Suprapubic skin (tissue), 4 donors: ENCODE measurements around the gene DBI. TPM values are rescaled to one million over a fixed set of nuclear protein-coding genes. Genes with fewer than 3 reads are reported as not detected.

ENCODE experiments used
- DNase-seq, 2 donors: peaks; one replicate each; pipeline ENCODE4 v3.0.0-alpha.2; 2019; ENCODE audit warnings: low spot score in 2 of 2
- H3K27ac ChIP-seq: fragments of 200-600 bp; sonication (generic); one replicate; pipeline ENCODE4 v1.5.1; 2019
- H3K27me3 ChIP-seq: fragments of 200-600 bp; sonication (generic); one replicate; pipeline ENCODE4 v1.5.1; 2019
- H3K36me3 ChIP-seq: fragments of 200-600 bp; sonication (generic); one replicate; pipeline ENCODE4 v1.5.1; 2019
- H3K4me1 ChIP-seq: fragments of 200-600 bp; sonication (generic); one replicate; pipeline ENCODE4 v1.5.1; 2019
- H3K4me3 ChIP-seq: fragments of 200-600 bp; sonication (generic); one replicate; pipeline ENCODE4 v1.5.1; 2019; ENCODE audit warnings: mild to moderate bottlenecking
- H3K9me3 ChIP-seq: fragments of 200-600 bp; sonication (generic); one replicate; pipeline ENCODE4 v1.5.1; 2019
- CTCF ChIP-seq, 2 donors: fragments of 200-600 bp in 1 of 2; fragments of 450-650 bp in 1 of 2; sonication (generic) in 1 of 2; IDR thresholded peaks; one replicate each; pipeline ENCODE4 v1.5.1; 2016 to 2019; ENCODE audit warnings: antibody characterized with exemption in 2 of 2, mild to moderate bottlenecking in 1 of 2, moderate library complexity in 1 of 2
- EP300 ChIP-seq: sonication (generic); formaldehyde crosslinking; IDR thresholded peaks from one replicate; pipeline ENCODE4 v1.6.1; 2017; ENCODE audit warnings: antibody characterized with exemption
- POLR2A ChIP-seq, 2 donors: fragments of 450-650 bp; IDR thresholded peaks; one replicate each; pipeline ENCODE4 v1.6.1; 2017; ENCODE audit warnings: antibody characterized with exemption in 2 of 2, mild to moderate bottlenecking in 2 of 2, moderate library complexity in 2 of 2
- POLR2AphosphoS5 ChIP-seq, 3 donors: sonication (generic); formaldehyde crosslinking; IDR thresholded peaks; one replicate each; pipeline ENCODE4 v1.6.1; 2017; ENCODE audit warnings: antibody characterized with exemption in 3 of 3
- WGBS: methylation state at CpG from one replicate; pipeline ENCODE4 v1.1.5; 2018; 5-methylcytosine and 5-hydroxymethylcytosine counted together
- total RNA-seq, 4 donors: library from RNA; depleted of rRNA; stranded (reverse); fragments of >200 nt; gene quantifications; one replicate each; pipeline ENCODE4 v1.1.0, GENCODE V29; 2016

DBI gene
- total RNA-seq, 4 donors from 2014 or later, result 242 to 376 (median 273) TPM

DNA sequence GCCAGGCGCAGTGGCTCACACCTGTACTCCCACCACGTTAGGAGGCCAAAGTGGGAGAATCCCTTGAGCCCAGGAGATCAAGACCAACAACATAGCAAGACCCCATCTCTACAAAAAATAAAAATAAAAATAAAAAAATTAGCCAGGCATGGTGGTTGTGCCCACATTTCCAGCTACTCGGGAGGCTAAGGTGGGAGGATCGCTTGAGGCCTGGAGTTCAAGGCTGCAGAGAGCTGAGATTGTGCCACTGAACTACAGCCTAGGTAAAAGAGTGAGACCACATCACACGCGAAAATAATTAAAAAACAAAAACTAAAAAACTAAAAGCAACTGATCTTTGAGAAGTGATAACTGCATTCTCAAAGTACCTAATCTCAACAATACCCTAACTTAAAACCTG is 2.0 kb upstream of the DBI start:
- DNase-seq, result no peak
- H3K36me3 ChIP-seq, result peaks cover 13% of the 10 kb centered on the region
- H3K9me3 ChIP-seq, result no peaks in the 10 kb centered on the region
- no peak overlapping the region for H3K4me3 ChIP-seq
- WGBS, result 87% methylated on average over 6 of the region's 6 CpGs
- TF ChIP-seq POLR2AphosphoS5 (IDR thresholded peaks at IDR 0.05) (no peak), EP300 (no peak), POLR2A (IDR thresholded peaks at IDR 0.05) (no peak)
- H3K27me3 ChIP-seq, result no peaks in the 10 kb centered on the region
- peaks cover 34% of the 10 kb centered on the region for H3K4me1 ChIP-seq
- H3K27ac ChIP-seq, result no peak overlapping the region

- H3K4me3 ChIP-seq, result peak overlapping the region; percentile 64
- 32% methylated on average over 6 of the region's 6 CpGs for WGBS
- no peak overlapping the region for H3K27ac ChIP-seq
- H3K36me3 ChIP-seq, result peaks cover 19% of the 10 kb centered on the region
- H3K4me1 ChIP-seq, result peaks cover 34% of the 10 kb centered on the region
- no peaks in the 10 kb centered on the region for H3K27me3 ChIP-seq
- TF ChIP-seq CTCF (IDR thresholded peaks at IDR 0.05) (no peak), POLR2A (IDR thresholded peaks at IDR 0.05) (no peak)
- no peak for DNase-seq
- no peaks in the 10 kb centered on the region for H3K9me3 ChIP-seq
Observed at GRCh38 chr2:119365436-119365835, 1.3 kb upstream of the DBI start.

- Histone ChIP-seq H3K9me3 (no peaks in the 10 kb centered on the region), H3K4me1 (peaks cover 34% of the 10 kb centered on the region), H3K27ac (peak overlapping the region; percentile 90), H3K27me3 (no peaks in the 10 kb centered on the region), H3K36me3 (peaks cover 27% of the 10 kb centered on the region), H3K4me3 (peak overlapping the region; percentile 64)
- DNase-seq, result no peak
- WGBS, result under 1% methylated on average over 15 of the region's 17 CpGs
- TF ChIP-seq POLR2A (IDR thresholded peaks at IDR 0.05), result no peak
Observed at GRCh38 chr2:119366161-119366648, 572 bp upstream of the DBI start.

GRCh38 chr2:119367472-119368099 is 809 bp downstream of the DBI start:
- peak overlapping the region; percentile 90 for H3K27ac ChIP-seq
- H3K4me3 ChIP-seq, result peak overlapping the region; percentile 64
- TF ChIP-seq EP300 (no peak), POLR2AphosphoS5 (IDR thresholded peaks at IDR 0.05) (no peak), CTCF (IDR thresholded peaks at IDR 0.05) (no peak), POLR2A (IDR thresholded peaks at IDR 0.05) (no peak)
- 40% methylated on average over 3 of the region's 32 CpGs for WGBS
- H3K27me3 ChIP-seq, result no peaks in the 10 kb centered on the region
- no peaks in the 10 kb centered on the region for H3K9me3 ChIP-seq
- H3K36me3 ChIP-seq, result peaks cover 40% of the 10 kb centered on the region
- peaks cover 34% of the 10 kb centered on the region for H3K4me1 ChIP-seq
- DNase-seq, result peak; percentile 81 to 85

DNA sequence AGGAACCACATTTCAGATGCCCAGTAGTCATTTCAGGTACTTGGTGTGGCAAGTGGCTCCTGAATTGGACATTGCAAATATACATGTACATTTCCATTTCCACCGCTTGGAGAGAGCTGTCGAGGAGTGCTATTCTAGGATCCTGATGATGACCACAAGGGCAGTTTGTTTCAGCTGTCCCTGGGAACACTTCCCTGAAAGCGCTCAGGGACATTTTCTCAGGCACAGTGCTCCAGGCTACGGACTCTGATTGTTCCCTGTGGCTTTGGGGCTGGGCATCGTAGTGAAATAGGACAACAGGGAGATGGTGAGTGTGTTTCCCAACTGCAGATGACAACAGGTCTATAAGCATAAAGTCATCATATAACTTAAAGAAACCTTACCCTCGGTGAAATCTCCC is 3.1 kb downstream of the DBI start:
- WGBS, result 80% methylated on average over 6 of the region's 6 CpGs
- H3K27me3 ChIP-seq, result no peaks in the 10 kb centered on the region
- H3K27ac ChIP-seq, result no peak overlapping the region
- H3K36me3 ChIP-seq, result peaks cover 59% of the 10 kb centered on the region
- H3K4me3 ChIP-seq, result no peak overlapping the region
- TF ChIP-seq POLR2AphosphoS5 (IDR thresholded peaks at IDR 0.05) (no peak), POLR2A (IDR thresholded peaks at IDR 0.05) (no peak), CTCF (IDR thresholded peaks at IDR 0.05) (no peak), EP300 (no peak)
- no peaks in the 10 kb centered on the region for H3K9me3 ChIP-seq
- no peak for DNase-seq
- H3K4me1 ChIP-seq, result peaks cover 32% of the 10 kb centered on the region

DNA sequence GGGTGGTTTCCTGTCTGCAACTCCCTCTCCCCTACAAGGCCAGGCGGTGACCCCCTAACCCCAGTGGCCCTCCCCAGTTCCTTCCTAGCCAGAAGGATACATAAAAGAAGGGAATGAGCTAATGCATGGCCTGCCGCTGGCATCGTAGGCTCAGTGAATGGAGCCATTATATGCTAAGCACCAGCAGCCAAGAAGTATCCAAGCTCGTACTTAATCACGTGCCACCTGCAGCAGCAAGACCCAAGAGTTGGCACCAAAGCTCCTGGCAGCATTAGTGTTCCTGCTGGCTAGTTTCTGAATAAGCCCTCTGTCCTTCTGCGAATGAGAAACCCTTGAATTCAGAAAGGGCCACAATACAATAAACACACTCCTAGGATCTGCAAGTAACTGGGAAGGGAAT is 4.3 kb downstream of the DBI start:
- Histone ChIP-seq H3K4me3 (no peak overlapping the region), H3K4me1 (peaks cover 19% of the 10 kb centered on the region), H3K27ac (peak overlapping the region; percentile 64), H3K9me3 (no peaks in the 10 kb centered on the region), H3K27me3 (no peaks in the 10 kb centered on the region), H3K36me3 (peaks cover 59% of the 10 kb centered on the region)
- 83% methylated on average over 6 of the region's 6 CpGs for WGBS
- TF ChIP-seq EP300 (no peak), POLR2A (IDR thresholded peaks at IDR 0.05) (no peak), POLR2AphosphoS5 (IDR thresholded peaks at IDR 0.05) (no peak), CTCF (IDR thresholded peaks at IDR 0.05) (no peak)
- no peak for DNase-seq
